PC-9 (cell line): Measurements from ENCODE around the gene B4GALNT2. TPM values are rescaled to one million over a fixed set of nuclear protein-coding genes. Genes with fewer than 3 reads are reported as not detected.
"Not testable (repeated sequence)": the region's sequence is repeated elsewhere in the genome, so short reads cannot be mapped to it uniquely, and the experiment has no call there.

Experiments
- Bru-seq: library from RNA; stranded (reverse); fragments of 400-500 nt; gene quantifications from one replicate; lab custom pipeline; 2021; lab: Mats Ljungman, UMichigan
- BruChase-seq, 2 experiments: library from RNA; stranded (reverse); fragments of 400-500 nt; gene quantifications; one replicate each; lab custom pipeline; 2021; lab: Mats Ljungman, UMichigan
- BruUV-seq: library from RNA; stranded (reverse); fragments of 400-500 nt; replicated peaks from 2 replicates; lab custom pipeline; 2021; lab: Mats Ljungman, UMichigan
- CTCF ChIA-PET: fragments of 300-600 bp; sonication (Branson Sonifier 250); formaldehyde crosslinking; loops from one replicate; lab custom pipeline; 2022; ENCODE audit warnings: antibody characterized with exemption; lab: Charles Lee
- POLR2A ChIA-PET: fragments of 300-600 bp; sonication (Branson Sonifier 250); formaldehyde crosslinking; loops from one replicate; lab custom pipeline; 2022; ENCODE audit warnings: antibody characterized with exemption; ENCODE audit not compliant: unreplicated experiment; lab: Charles Lee
- DNase-seq, 2 experiments: peaks; one replicate each; pipeline versions ENCODE4 v3.0.0 to v3.0.0-alpha.2; 2015 to 2022; ENCODE audit warnings: mixed read lengths in 1 of 2
- H2AFZ ChIP-seq: fragments of 200-600 bp; sonication (generic); 2 replicates; pipeline ENCODE4 v1.8.1; 2017; ENCODE audit warnings: antibody characterized with exemption
- H3F3A ChIP-seq: fragments of 200-600 bp; sonication (generic); 2 replicates; pipeline ENCODE4 v1.8.1; 2017; ENCODE audit warnings: antibody characterized with exemption, mild to moderate bottlenecking, low read depth; ENCODE audit not compliant: insufficient read depth
- H3K27ac ChIP-seq: fragments of 200-600 bp; sonication (generic); 2 replicates; pipeline ENCODE4 v1.6.1; 2016; ENCODE audit warnings: mixed run types
- H3K27me3 ChIP-seq: fragments of 200-600 bp; sonication (generic); 2 replicates; pipeline ENCODE4 v1.6.1; 2016; ENCODE audit warnings: low read depth, mixed run types; ENCODE audit not compliant: insufficient read depth
- H3K36me3 ChIP-seq: fragments of 200-600 bp; sonication (generic); 2 replicates; pipeline ENCODE4 v1.6.1; 2016; ENCODE audit warnings: low read depth, mixed run types
- H3K4me1 ChIP-seq: fragments of 200-600 bp; sonication (generic); replicated peaks from 2 replicates; pipeline ENCODE4 v1.6.1; 2016; ENCODE audit warnings: mixed run types; ENCODE audit not compliant: insufficient read depth
- H3K4me2 ChIP-seq: fragments of 200-600 bp; sonication (generic); 2 replicates; pipeline ENCODE4 v1.6.1; 2017; ENCODE audit warnings: mixed run types
- H3K4me3 ChIP-seq: fragments of 200-600 bp; sonication (generic); 2 replicates; pipeline ENCODE4 v1.6.1; 2016; ENCODE audit warnings: mixed run types
- H3K79me2 ChIP-seq: fragments of 200-600 bp; sonication (generic); 2 replicates; pipeline ENCODE4 v1.6.1; 2017; ENCODE audit warnings: low read depth, mixed run types
- H3K9me2 ChIP-seq: fragments of 200-600 bp; sonication (generic); 2 replicates; pipeline ENCODE4 v1.8.1; 2017; ENCODE audit warnings: mild to moderate bottlenecking; ENCODE audit not compliant: insufficient read depth
- H3K9me3 ChIP-seq: fragments of 200-600 bp; sonication (generic); 2 replicates; pipeline ENCODE4 v1.8.1; 2016; ENCODE audit warnings: low read depth; ENCODE audit not compliant: insufficient read depth
- H4K20me1 ChIP-seq: fragments of 200-600 bp; sonication (generic); 2 replicates; pipeline ENCODE4 v1.8.1; 2017; ENCODE audit not compliant: insufficient read depth
- CTCF ChIP-seq: fragments of 200-600 bp; sonication (generic); conservative IDR thresholded peaks from 2 replicates; pipeline ENCODE4 v1.6.1; 2017; ENCODE audit warnings: mixed run types, antibody characterized with exemption, mild to moderate bottlenecking, moderate library complexity
- EZH2 ChIP-seq: fragments of 200-600 bp; sonication (generic); IDR thresholded peaks from 2 replicates; pipeline ENCODE4 v1.8.0; 2017; ENCODE audit warnings: antibody characterized with exemption, low read depth
- intact Hi-C: fragments of 100-400 bp; cut with micrococcal nuclease; formaldehyde crosslinking; loops from one replicate; pipeline ENCODE4 v1.10.0; 2022; ENCODE audit not compliant: unreplicated experiment
- long read RNA-seq: library from polyadenylated mRNA; stranded (forward); transcript quantifications from one replicate; pipeline ENCODE4 v2.0.0, GENCODE V29; 2022
- total RNA-seq: library from RNA; stranded (reverse); gene quantifications from 2 replicates; pipeline ENCODE4 v1.2.3, GENCODE V29; 2021

The B4GALNT2 gene
- total RNA-seq (0.10 TPM in 1 of 2 replicates, not detected in the other), Bru-seq, nascent RNA (percentile 6 among the genes with signal in this experiment), BruChase-seq, experiment 1, labeled RNA remaining after a 2-hour chase (percentile 5 among the genes with signal in this experiment), BruChase-seq, experiment 2, labeled RNA remaining after a 6-hour chase (not detected)
- long read RNA-seq, result 0 reads

GRCh38 chr17:49132699-49133364 is at the start of gene B4GALNT2:
TSS of gene B4GALNT2 (plus strand) at chr17:49132769. CDS start at chr17:49132793, 24 bp downstream.
- Histone ChIP-seq H3K9me3 (no peaks in the 10 kb centered on the region), H3K4me3 (no peak within 1 kb of the TSS), H3K79me2 (no peaks in the 10 kb centered on the region), H4K20me1 (no peaks in the 10 kb centered on the region), H3K4me2 (peak within 1 kb of the TSS; percentile 40), H3F3A (no peaks in the 10 kb centered on the region), H3K27ac (no peak within 1 kb of the TSS), H3K9me2 (no peaks in the 10 kb centered on the region), H2AFZ (no peak within 1 kb of the TSS), H3K27me3 (peaks cover 34% of the 10 kb centered on the region), H3K36me3 (no peaks in the 10 kb centered on the region), H3K4me1 (no peaks in the 10 kb centered on the region)
- intact Hi-C loops, result no loop called here
- TF ChIP-seq EZH2 (no peak), CTCF (no peak)
- POLR2A ChIA-PET, result no interaction called here
- DNase-seq, result peak in 1 of 2 experiments; percentile 22
- no TSS peak for BruUV-seq
- CTCF ChIA-PET, result no interaction called here

GRCh38 chr17:49085046-49085445 is 47.5 kb upstream of the B4GALNT2 start:
- POLR2A ChIA-PET, H3K79me2 ChIP-seq, DNase-seq, H3K9me2 ChIP-seq, H3F3A ChIP-seq, intact Hi-C loops, H3K27ac ChIP-seq, H4K20me1 ChIP-seq, H3K4me3 ChIP-seq, H2AFZ ChIP-seq, H3K4me1 ChIP-seq, BruUV-seq, H3K36me3 ChIP-seq, H3K9me3 ChIP-seq, H3K27me3 ChIP-seq, H3K4me2 ChIP-seq: not testable (repeated sequence)
- CTCF ChIA-PET, result interaction anchor here (0.6 kb wide), 1 partner anchor 9 kb away, joined by 8 read pairs; no protein-coding TSS in a partner anchor

GRCh38 chr17:49085565-49086315 is 46.8 kb upstream of the B4GALNT2 start:
- Histone ChIP-seq H3K4me3 (no peak overlapping the region), H3K27me3 (no peaks in the 10 kb centered on the region), H3K9me2 (no peaks in the 10 kb centered on the region), H3K4me1 (no peaks in the 10 kb centered on the region), H3K9me3 (no peaks in the 10 kb centered on the region), H3K79me2 (no peaks in the 10 kb centered on the region), H3K36me3 (no peaks in the 10 kb centered on the region), H3K27ac (no peak overlapping the region), H2AFZ (no peak overlapping the region), H3K4me2 (no peak overlapping the region), H4K20me1 (no peaks in the 10 kb centered on the region), H3F3A (no peaks in the 10 kb centered on the region; the same call in 1 of the 2 replicates)
- no peak for DNase-seq
- intact Hi-C loops, result no loop called here
- TF ChIP-seq EZH2 (no peak), CTCF (no peak)
- POLR2A ChIA-PET, result no interaction called here
- CTCF ChIA-PET, result no interaction called here
- BruUV-seq, result no TSS peak
